Suprapubic skin (tissue), 3 donors: ENCODE results near the gene DOC2A.

Source experiments
- POLR2A ChIP-seq, 2 donors: fragments of 450-650 bp; IDR thresholded peaks; one replicate each; pipeline ENCODE4 v1.6.1; 2017; ENCODE audit warnings: antibody characterized with exemption in 2 of 2, mild to moderate bottlenecking in 2 of 2, moderate library complexity in 2 of 2
- TF ChIP-seq, protein P1 (sequence below), 2 donors: fragments of 200-600 bp in 1 of 2; fragments of 450-650 bp in 1 of 2; sonication (generic) in 1 of 2; IDR thresholded peaks; one replicate each; pipeline ENCODE4 v1.5.1; 2016 to 2019; ENCODE audit warnings: antibody characterized with exemption in 2 of 2, mild to moderate bottlenecking in 1 of 2, moderate library complexity in 1 of 2

DNA sequence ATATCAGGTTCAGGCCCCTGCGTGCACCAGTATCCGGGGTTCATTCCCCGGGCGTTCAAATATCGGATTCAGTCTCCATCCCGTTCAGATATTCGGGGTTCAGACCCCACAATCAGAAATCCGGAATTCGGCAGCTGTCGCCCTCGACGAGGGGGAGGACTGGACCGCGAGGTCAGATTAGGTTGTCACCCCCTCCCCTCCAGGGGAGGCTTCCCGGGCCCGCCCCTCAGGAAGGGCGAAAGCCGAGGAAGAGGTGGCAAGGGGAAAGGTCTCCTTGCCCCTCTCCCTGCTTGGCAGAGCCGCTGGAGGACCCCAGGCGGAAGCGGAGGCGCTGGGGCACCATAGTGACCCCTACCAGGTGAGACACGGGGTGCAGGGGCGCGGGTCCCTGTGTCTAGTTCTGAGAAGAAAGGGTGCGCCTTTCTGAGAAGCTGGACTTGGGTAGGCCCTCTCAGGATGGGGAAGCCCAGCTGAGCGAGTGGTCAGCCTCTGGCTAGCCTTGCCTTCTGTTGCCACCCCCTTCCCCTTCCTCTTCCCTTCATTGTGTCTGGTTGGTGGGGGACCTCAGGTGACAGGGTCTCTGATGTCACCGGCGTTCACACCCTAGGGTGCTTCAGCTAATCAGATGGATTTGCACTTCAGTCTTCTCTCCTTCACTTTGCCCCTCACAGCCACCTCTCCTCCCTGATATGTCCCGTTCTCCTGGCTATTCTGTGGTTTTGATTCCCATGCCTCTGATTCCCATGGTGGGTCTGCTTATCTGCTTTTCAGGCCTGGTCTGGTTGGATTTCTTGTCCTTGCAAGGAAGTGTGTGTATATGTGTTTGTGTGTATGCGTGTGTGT lies 36.3 kb downstream of the DOC2A start:
- TF ChIP-seq POLR2A (IDR thresholded peaks at IDR 0.05), result no peak
- TF ChIP-seq, protein P1, sequence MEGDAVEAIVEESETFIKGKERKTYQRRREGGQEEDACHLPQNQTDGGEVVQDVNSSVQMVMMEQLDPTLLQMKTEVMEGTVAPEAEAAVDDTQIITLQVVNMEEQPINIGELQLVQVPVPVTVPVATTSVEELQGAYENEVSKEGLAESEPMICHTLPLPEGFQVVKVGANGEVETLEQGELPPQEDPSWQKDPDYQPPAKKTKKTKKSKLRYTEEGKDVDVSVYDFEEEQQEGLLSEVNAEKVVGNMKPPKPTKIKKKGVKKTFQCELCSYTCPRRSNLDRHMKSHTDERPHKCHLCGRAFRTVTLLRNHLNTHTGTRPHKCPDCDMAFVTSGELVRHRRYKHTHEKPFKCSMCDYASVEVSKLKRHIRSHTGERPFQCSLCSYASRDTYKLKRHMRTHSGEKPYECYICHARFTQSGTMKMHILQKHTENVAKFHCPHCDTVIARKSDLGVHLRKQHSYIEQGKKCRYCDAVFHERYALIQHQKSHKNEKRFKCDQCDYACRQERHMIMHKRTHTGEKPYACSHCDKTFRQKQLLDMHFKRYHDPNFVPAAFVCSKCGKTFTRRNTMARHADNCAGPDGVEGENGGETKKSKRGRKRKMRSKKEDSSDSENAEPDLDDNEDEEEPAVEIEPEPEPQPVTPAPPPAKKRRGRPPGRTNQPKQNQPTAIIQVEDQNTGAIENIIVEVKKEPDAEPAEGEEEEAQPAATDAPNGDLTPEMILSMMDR (IDR thresholded peaks at IDR 0.05), result no peak
